Measurements from ENCODE around the gene MALRD1.

DNA sequence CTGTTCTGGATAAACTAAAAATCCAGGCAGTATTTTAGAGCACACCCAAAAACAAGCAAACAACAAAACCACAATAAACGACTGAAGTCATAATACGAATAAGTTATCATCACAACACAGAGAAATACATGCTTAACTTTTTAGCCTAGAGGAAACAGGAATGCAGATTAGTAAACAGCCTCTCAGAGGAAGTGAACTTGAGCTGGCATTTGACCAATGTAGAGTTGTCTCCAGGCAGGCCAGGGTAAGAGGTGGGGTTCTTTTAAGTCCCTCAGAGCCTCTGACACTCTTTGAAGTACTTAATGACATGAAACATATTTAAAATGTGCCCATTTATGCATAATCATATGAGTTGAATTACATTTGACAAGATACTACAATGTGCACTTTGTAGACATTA, 724.4 kb downstream of the MALRD1 start:
- TF ChIP-seq POLR2A (IDR thresholded peaks at IDR 0.05) = no peak
- TF ChIP-seq, protein P1, sequence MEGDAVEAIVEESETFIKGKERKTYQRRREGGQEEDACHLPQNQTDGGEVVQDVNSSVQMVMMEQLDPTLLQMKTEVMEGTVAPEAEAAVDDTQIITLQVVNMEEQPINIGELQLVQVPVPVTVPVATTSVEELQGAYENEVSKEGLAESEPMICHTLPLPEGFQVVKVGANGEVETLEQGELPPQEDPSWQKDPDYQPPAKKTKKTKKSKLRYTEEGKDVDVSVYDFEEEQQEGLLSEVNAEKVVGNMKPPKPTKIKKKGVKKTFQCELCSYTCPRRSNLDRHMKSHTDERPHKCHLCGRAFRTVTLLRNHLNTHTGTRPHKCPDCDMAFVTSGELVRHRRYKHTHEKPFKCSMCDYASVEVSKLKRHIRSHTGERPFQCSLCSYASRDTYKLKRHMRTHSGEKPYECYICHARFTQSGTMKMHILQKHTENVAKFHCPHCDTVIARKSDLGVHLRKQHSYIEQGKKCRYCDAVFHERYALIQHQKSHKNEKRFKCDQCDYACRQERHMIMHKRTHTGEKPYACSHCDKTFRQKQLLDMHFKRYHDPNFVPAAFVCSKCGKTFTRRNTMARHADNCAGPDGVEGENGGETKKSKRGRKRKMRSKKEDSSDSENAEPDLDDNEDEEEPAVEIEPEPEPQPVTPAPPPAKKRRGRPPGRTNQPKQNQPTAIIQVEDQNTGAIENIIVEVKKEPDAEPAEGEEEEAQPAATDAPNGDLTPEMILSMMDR (IDR thresholded peaks at IDR 0.05) = no peak
